Measurements from ENCODE around the gene GUCA1A.

Gene GUCA1A

DNA sequence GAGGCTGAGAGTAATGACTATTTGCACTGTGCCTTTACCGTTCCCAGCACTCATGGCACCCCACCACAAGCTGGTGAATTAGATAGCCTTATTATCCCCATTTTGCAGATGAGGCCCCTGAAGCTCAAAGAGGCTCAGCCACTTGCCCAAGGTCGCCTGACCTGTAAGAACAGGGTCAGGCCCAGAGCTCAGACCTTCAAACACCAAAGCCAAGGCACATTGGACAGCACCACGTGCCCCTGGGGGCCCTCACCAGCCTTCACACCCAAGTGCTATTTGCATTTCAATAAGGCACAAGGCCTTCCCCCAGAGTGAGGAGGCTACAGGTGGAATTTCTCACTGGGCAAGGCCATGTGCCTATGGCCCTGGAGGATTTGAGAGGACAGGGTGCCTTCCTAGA is 16.5 kb upstream of the GUCA1A start:
- TF ChIP-seq SIN3A (IDR thresholded peaks at IDR 0.05; ENCODE audit: borderline replicate concordance, insufficient read depth, low read length) (no peak), FOXP2 (optimal IDR thresholded peaks at IDR 0.05; ENCODE audit: borderline replicate concordance, extremely low read depth, extremely low read length, insufficient read depth) (no peak), POLR2AphosphoS5 (IDR thresholded peaks at IDR 0.05; ENCODE audit: low read depth, low read length) (no peak)

DNA sequence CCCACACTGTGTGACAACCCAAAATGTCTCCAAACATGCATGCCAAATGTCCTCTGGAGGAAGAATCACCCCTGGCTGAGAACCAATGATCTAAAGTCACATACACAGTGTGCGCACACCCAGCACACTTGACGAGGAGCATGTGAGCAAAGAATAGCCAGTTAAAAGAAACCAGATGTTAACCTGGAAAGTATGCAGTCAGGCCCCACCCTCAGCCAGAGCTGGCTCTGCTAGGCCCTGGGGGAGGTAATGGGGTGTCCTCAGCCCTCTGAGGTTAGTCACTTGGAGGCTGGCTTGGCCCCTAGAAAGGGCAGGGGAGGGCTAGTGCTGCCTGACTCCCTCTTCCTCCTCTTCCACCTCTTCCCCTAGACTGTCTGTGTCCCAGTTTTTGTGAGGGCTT is 15.2 kb upstream of the GUCA1A start:
- TF ChIP-seq POLR2AphosphoS5 (IDR thresholded peaks at IDR 0.05; ENCODE audit: low read depth, low read length) (no peak), SIN3A (IDR thresholded peaks at IDR 0.05; ENCODE audit: borderline replicate concordance, insufficient read depth, low read length) (no peak), FOXP2 (optimal IDR thresholded peaks at IDR 0.05; ENCODE audit: borderline replicate concordance, extremely low read depth, extremely low read length, insufficient read depth) (no peak), TAF1 (IDR thresholded peaks at IDR 0.05; ENCODE audit: borderline replicate concordance, insufficient read depth, low read length) (no peak)
- TF ChIP-seq, protein P1, sequence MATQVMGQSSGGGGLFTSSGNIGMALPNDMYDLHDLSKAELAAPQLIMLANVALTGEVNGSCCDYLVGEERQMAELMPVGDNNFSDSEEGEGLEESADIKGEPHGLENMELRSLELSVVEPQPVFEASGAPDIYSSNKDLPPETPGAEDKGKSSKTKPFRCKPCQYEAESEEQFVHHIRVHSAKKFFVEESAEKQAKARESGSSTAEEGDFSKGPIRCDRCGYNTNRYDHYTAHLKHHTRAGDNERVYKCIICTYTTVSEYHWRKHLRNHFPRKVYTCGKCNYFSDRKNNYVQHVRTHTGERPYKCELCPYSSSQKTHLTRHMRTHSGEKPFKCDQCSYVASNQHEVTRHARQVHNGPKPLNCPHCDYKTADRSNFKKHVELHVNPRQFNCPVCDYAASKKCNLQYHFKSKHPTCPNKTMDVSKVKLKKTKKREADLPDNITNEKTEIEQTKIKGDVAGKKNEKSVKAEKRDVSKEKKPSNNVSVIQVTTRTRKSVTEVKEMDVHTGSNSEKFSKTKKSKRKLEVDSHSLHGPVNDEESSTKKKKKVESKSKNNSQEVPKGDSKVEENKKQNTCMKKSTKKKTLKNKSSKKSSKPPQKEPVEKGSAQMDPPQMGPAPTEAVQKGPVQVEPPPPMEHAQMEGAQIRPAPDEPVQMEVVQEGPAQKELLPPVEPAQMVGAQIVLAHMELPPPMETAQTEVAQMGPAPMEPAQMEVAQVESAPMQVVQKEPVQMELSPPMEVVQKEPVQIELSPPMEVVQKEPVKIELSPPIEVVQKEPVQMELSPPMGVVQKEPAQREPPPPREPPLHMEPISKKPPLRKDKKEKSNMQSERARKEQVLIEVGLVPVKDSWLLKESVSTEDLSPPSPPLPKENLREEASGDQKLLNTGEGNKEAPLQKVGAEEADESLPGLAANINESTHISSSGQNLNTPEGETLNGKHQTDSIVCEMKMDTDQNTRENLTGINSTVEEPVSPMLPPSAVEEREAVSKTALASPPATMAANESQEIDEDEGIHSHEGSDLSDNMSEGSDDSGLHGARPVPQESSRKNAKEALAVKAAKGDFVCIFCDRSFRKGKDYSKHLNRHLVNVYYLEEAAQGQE (IDR thresholded peaks at IDR 0.05; ENCODE audit: insufficient read depth in 1 of 2, low read depth in 2 of 2, low read length in 2 of 2): no peak

DNA sequence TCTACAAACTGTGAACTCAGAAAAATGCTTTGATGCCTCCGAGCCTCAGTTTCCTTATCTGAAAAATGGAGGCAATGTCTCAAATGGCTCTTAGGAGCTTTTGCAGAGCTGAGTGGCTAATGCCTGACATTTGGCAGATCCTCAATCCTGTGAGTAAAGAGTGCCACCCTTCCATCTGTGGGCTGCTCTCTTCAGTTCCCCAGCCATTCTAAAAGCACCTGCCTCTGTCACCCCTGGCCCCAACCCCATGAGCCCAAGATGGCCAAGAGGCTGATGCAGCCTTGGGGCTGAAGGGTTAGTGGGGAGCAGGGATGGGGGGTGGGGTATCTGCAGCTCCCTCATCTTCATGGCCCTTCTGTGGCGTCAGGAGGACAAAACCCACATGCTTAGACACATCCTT is 14.5 kb upstream of the GUCA1A start:
- TF ChIP-seq SIN3A (IDR thresholded peaks at IDR 0.05; ENCODE audit: borderline replicate concordance, insufficient read depth, low read length) (no peak), FOXP2 (optimal IDR thresholded peaks at IDR 0.05; ENCODE audit: borderline replicate concordance, extremely low read depth, extremely low read length, insufficient read depth) (no peak), TAF1 (IDR thresholded peaks at IDR 0.05; ENCODE audit: borderline replicate concordance, insufficient read depth, low read length) (no peak), POLR2AphosphoS5 (IDR thresholded peaks at IDR 0.05; ENCODE audit: low read depth, low read length) (no peak)
- TF ChIP-seq, protein P1 (IDR thresholded peaks at IDR 0.05; ENCODE audit: insufficient read depth in 1 of 2, low read depth in 2 of 2, low read length in 2 of 2): no peak

DNA sequence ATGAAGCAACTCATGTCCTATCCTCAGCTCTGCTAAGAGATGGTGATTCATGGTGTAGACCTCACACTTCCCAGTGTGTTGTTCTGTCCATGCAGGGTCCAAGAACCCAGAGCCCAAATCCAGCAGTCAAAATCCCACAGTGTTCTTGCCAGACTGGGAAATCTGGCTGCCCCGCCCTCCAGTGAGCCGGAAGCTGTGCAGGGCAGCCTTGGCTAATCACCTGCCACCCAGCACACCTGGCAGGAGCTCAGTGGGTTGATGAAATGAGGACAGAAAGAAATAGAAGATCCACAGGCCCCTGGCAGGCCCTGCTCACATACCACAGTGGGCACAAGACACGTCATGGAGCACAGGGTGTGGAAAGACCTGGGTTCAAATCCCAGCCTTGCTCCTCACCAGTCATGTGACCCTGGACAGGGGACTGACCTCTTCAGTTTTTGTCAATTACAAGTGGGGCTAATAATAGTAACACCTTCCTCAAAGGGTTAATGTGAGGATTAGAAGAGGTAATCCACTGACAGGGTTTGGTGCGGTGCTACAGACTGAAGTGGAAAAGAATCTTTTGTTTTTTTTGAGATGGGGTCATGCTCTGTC is 13.6 kb upstream of the GUCA1A start:
- no peak for TF ChIP-seq TAF1 (IDR thresholded peaks at IDR 0.05; ENCODE audit: borderline replicate concordance, insufficient read depth, low read length)
- no peak for TF ChIP-seq FOXP2 (optimal IDR thresholded peaks at IDR 0.05; ENCODE audit: borderline replicate concordance, extremely low read depth, extremely low read length, insufficient read depth)
- no peak for TF ChIP-seq SIN3A (IDR thresholded peaks at IDR 0.05; ENCODE audit: borderline replicate concordance, insufficient read depth, low read length)
- TF ChIP-seq, protein P1 (IDR thresholded peaks at IDR 0.05; ENCODE audit: insufficient read depth in 1 of 2, low read depth in 2 of 2, low read length in 2 of 2): no peak
- TF ChIP-seq POLR2AphosphoS5 (IDR thresholded peaks at IDR 0.05; ENCODE audit: low read depth, low read length): no peak

DNA sequence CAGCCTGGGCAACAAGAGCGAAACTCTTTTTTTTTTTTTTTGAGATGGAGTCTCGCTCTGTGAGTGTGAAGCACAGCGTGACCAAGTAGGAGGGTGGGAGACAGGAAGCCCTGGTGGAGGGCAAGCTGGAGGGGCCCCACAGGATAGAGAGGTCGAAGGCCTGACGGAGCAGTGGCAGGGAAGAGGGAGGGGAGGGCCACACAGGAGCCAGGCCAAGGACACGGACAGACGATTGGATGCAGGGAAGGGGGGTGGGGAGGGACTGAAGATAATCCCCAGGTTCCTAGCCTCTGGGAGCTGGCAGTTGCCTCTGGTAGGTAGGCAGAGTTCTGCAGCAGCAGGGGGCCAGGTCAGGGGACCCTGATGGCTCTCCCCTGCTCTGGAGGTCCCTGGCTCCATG is 10.8 kb upstream of the GUCA1A start:
- TF ChIP-seq SIN3A (IDR thresholded peaks at IDR 0.05; ENCODE audit: borderline replicate concordance, insufficient read depth, low read length) (no peak), POLR2AphosphoS5 (IDR thresholded peaks at IDR 0.05; ENCODE audit: low read depth, low read length) (no peak)

DNA sequence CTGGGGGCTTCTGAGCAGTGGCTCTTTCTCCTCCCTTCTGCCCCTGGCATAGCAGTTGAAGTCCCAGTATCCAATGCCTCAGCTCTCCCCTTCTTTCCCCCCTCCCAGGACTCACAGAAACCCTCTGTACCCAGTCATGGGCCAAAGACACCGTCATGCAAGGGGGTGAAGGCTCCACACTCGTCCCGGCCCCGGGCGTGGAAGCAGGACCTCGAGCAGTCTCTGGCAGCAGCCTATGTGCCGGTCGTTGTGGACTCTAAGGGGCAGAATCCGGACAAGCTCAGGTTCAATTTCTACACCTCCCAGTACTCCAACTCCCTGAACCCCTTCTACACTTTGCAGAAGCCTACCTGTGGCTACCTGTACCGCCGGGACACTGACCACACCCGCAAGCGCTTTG is 10.4 kb upstream of the GUCA1A start:
- no peak for TF ChIP-seq SIN3A (IDR thresholded peaks at IDR 0.05; ENCODE audit: borderline replicate concordance, insufficient read depth, low read length)
- TF ChIP-seq TAF1 (IDR thresholded peaks at IDR 0.05; ENCODE audit: borderline replicate concordance, insufficient read depth, low read length): no peak
- no peak for TF ChIP-seq FOXP2 (optimal IDR thresholded peaks at IDR 0.05; ENCODE audit: borderline replicate concordance, extremely low read depth, extremely low read length, insufficient read depth)
- TF ChIP-seq, protein P1 (IDR thresholded peaks at IDR 0.05; ENCODE audit: insufficient read depth in 1 of 2, low read depth in 2 of 2, low read length in 2 of 2): no peak
- TF ChIP-seq POLR2AphosphoS5 (IDR thresholded peaks at IDR 0.05; ENCODE audit: low read depth, low read length): no peak

Data from PFSK-1 (cell line).